NAMALWA (cell line): ENCODE data around the gene SNX13.
A peak's percentile ranks its signal among the peaks of the same experiment; 100 is the strongest.

Experiments
- DNase-seq: peaks from one replicate; pipeline ENCODE4 v3.0.0-alpha.2; 2015; ENCODE audit warnings: low spot score

SNX13 gene

DNA sequence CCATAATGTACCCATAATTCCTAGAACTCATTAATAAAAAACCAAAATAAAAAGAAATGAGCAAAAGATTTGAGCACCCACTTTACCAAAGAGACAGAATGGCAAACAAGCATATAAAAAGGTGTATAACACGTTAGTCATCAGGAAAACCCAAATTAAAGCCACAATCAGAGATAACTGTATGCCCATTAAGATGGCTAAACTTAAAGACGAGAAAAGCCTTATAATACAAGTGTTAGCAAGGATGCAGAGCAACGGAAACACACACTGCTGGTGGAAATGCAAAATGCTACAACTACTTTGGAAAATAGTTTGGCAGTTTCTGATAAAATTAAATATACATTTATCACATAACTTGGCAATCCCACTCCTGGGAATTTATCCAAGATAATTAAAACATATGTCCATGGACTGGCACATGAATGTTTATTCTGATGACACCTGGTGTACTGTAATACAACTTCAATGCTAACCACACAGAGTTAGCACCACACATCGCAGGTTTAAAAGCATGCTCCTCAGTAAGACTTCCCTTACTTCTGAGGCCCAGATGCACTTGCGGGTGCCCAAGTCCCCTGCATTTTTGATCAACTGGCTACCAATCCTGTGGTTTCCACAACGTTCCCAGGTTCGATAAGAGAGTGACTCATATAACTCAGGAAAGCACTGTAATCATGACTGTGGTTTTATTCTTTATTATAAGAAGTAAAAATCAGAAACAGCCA is 158.6 kb downstream of the SNX13 start:
- DNase-seq: no peak

- no peak for DNase-seq
These were observed 160.9 kb downstream of the SNX13 start for GRCh38 chr7:17779381-17779780.

DNA sequence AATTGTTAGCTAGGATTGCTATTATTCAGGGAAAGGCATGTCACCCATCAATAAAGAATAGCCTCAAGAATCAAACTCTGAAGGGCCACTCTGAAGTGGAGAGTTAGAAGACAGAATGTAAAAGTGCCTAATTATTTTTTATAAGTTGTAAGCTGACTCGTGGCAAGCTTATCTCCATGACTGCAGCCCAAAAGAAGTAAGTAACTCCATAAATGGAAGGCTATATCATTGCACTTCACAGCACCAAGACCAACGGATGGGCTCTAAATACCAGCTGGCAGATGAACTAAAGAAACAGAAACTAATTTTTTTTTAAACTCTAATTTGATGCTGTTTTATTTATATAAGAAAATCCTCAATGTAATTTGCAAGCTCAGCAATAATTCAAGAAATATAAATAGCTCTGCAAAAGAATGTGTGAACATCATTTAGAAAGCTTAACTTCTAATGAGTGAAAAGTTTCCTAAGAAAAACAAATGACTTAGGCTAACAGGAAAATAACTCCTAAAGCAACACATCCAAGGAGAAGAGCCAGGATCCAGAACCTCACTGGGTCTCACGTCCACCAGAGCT is 165.5 kb downstream of the SNX13 start:
- DNase-seq: no peak

- DNase-seq: no peak
These were observed 166.0 kb downstream of the SNX13 start for GRCh38 chr7:17774248-17774647.

- DNase-seq: no peak
These were observed 167.0 kb downstream of the SNX13 start for GRCh38 chr7:17773289-17773626.

DNA sequence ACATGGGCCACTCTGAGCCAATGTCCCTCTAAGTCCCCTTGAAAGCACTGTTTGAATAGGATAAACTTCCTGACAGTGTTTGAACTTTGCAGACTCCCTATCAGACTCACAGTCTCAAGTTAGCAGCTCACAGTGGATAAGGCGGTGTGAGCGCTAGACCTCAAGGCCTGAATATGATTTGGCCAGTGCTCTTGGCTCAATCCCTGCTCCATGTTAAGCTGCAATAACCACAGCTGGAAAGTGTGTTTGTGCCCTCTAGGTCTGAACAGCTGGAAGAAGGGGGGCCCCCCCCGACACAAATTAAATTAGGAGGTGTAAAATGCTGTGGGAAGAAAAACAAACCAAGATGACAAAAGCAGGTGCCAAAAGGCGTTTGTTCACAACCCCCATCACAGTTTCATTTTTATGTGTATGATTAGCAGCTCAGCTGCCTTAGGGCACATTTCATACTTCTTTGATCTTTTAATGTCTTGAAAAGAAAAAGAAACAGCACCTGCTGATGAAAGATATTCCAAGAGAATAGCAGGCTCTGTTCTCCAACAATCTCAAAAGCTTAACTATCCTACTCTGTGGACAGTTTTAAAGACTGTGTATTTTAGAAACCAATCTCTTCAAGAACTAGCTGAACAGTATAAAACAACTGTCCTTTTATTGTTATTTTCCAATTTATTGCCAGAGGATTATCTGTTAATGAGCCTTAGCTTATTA is 167.6 kb downstream of the SNX13 start:
- DNase-seq: no peak

GRCh38 chr7:17771901-17772408 is 168.3 kb downstream of the SNX13 start:
- no peak for DNase-seq

DNA sequence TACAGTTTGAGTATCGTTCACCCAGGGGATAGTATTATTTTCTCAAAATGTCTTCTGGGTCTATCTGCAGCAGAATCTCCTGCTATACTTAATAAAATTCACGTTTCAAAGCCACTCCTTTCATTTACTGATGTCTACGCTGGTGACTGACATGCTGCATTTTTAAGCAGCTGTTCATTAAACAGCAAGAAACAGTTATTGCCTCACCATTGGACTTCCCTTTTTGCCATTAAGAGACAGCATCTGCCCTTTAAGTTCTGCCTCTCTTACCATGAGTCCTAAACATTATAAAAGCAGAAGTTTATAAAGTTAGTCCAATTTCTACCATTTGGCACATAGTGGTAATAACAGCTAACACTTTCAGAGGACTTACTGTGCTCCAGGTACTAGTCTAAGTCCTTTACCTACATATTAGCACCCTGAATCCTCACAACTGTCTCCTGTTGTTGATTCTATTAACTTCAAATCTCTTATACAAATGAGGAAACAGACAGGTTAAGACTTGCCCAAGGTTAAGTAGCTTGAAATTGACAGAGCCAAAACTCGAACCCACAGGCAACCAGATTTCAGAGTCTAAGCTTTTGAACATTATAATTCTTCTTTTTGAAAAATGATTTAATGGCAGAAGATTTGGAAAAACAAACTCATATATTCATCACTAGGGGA is 169.5 kb downstream of the SNX13 start:
- DNase-seq: peak; percentile 72

- peak; percentile 90 for DNase-seq
These were observed 170.4 kb downstream of the SNX13 start for GRCh38 chr7:17769918-17770317.

DNA sequence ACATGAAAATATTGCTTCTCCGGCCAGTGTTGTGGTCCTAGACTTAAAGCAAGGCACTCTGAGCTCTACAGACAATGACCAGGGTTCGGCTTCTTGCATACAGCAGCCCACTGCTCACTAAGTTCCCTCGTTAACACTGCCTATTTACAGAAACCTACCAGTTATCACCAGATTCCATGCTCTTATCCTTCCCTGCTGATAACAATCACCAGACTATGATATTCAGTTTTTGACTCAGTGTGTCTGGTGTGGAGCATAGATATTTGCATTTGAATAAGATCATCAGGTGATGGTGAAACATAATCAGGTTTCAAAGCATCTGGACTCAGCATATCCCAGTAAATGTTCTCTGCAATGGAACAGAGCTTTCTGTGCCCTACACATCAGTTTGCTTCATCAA is 182.3 kb downstream of the SNX13 start:
- no peak for DNase-seq

DNA sequence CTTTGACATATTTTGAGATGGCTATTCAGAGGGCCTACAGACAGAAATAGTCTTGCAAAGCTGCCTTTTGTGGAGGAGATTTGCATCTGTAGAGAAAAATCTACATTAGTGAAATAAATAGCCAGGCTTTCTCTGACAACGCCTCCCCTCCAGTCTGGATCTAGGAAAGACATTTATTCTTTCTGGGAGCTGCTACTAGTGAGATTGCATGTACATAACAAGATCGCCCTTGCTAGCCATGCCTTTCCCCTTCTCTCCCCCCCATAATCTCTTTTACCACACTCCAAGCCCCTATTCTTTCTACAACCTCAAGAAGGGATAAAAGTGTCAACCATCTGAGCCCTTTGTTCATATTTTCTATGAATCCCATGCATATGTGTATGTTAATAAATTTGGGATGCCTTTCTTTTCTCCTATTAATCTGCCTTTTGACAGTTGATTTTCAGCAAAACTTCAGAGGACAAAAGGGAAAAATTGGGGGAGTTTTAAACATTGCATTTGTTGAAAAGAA is 194.2 kb downstream of the SNX13 start:
- DNase-seq: no peak

DNA sequence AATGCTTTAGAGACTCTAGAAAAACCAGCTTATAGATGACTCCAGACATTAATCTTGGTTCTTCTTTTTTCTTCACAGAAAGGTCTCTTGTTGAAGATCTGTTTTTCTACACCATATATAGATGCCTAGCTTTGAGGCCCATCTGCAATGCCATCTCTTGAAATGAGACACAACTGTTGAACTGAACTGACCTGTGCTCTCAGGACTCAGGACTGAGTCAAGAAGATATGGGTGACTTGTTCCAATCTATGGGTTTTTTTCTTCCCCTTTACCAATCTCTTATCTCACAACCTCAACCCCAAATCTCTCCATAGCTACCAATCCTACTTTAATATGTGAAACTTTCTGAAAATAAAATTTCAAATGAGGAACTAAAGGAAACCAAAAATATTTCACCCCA is 194.7 kb downstream of the SNX13 start:
- peak; percentile 11 for DNase-seq

DNA sequence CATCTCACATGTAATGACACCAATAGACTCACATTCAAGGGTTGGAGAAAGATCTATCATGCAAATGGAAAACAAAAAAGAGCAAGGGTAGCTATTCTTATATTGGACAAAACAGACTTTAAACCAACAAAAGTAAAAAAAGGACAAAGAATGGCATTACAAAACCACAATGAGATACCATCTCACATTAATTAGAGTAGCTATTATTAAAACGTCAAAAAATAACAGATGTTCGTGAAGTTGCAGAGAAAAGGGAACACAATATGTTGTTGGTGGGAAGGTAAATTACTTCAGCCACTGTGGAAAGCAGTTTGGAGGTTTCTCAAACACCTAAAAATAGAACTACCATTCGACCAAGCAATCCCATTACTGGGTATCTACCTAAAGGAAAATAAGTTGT is 197.0 kb downstream of the SNX13 start:
- DNase-seq: no peak

DNA sequence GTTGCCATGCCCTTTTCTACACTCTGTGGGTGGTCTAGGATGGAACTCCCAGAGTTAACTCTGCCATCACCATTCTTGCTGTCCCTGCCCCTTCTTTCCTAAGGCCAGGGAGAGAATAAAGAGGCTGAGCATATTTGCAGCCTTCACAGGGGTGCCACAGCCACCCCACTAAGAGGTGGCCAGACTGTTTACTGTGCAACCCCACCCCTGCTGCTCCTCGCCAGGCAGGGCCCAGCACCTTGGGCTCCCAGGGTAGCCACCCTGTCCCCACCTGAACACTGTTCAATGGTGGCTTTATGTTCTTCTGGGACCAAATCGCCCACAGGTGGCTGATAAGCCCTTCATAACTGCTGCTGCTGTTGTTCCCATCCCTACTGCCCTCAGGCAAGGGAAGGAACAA is 198.9 kb downstream of the SNX13 start:
- no peak for DNase-seq
